H9 (cell line): ENCODE measurements around the gene MFSD6. TPM values are rescaled to one million over a fixed set of nuclear protein-coding genes. Genes with fewer than 3 reads are reported as not detected.

Source experiments
- DNase-seq: peaks from one replicate; pipeline ENCODE4 v3.0.0-alpha.2; 2017
- H2AFZ ChIP-seq: one replicate; pipeline ENCODE4 v1.6.1; 2013; ENCODE audit warnings: mild to moderate bottlenecking, low read length, control low read depth, moderate library complexity
- H2AK5ac ChIP-seq: 2 replicates; pipeline ENCODE4 v1.6.1; 2013; ENCODE audit warnings: low read length, control low read depth, mixed read lengths; ENCODE audit not compliant: insufficient read length
- H2BK120ac ChIP-seq: one replicate; pipeline ENCODE4 v1.6.1; 2013; ENCODE audit warnings: low read depth, mild to moderate bottlenecking, low read length, control low read depth, inconsistent platforms; ENCODE audit not compliant: poor library complexity, severe bottlenecking
- H2BK12ac ChIP-seq: 2 replicates; pipeline ENCODE4 v1.6.1; 2013; ENCODE audit warnings: low read length, control low read depth, mixed read lengths, low read depth; ENCODE audit not compliant: insufficient read length
- H2BK15ac ChIP-seq: 2 replicates; pipeline ENCODE4 v1.6.1; 2013; ENCODE audit warnings: low read depth, low read length, control low read depth
- H2BK20ac ChIP-seq: one replicate; pipeline ENCODE4 v1.6.1; 2013; ENCODE audit warnings: low read depth, mild to moderate bottlenecking, low read length, control low read depth, inconsistent platforms; ENCODE audit not compliant: poor library complexity, severe bottlenecking
- H2BK5ac ChIP-seq: 2 replicates; pipeline ENCODE4 v1.6.1; 2013; ENCODE audit warnings: low read length, control low read depth, mixed read lengths; ENCODE audit not compliant: insufficient read length
- H3K14ac ChIP-seq: 2 replicates; pipeline ENCODE4 v1.6.1; 2013; ENCODE audit warnings: low read length, control low read depth; ENCODE audit not compliant: insufficient read depth
- H3K18ac ChIP-seq: 2 replicates; pipeline ENCODE4 v1.6.1; 2013; ENCODE audit warnings: low read depth, mild to moderate bottlenecking, mixed read lengths, low read length, control low read depth; ENCODE audit not compliant: insufficient read length
- H3K23ac ChIP-seq: 2 replicates; pipeline ENCODE4 v1.6.1; 2013; ENCODE audit warnings: low read length, control low read depth, mixed read lengths, low read depth; ENCODE audit not compliant: insufficient read length
- H3K23me2 ChIP-seq: 2 replicates; pipeline ENCODE4 v1.6.1; 2013; ENCODE audit warnings: low read depth, mild to moderate bottlenecking, mixed read lengths, low read length, control low read depth; ENCODE audit not compliant: insufficient read length, poor library complexity, severe bottlenecking
- H3K27ac ChIP-seq: 2 replicates; pipeline ENCODE4 v1.5.1; 2013; ENCODE audit warnings: low read length, control low read depth, mixed read lengths, low read depth; ENCODE audit not compliant: insufficient read length
- H3K27me3 ChIP-seq: 2 replicates; pipeline ENCODE4 v1.6.1; 2013; ENCODE audit warnings: low read length, control low read depth, inconsistent platforms; ENCODE audit not compliant: insufficient read depth
- H3K4ac ChIP-seq: 2 replicates; pipeline ENCODE4 v1.6.1; 2013; ENCODE audit warnings: low read depth, mild to moderate bottlenecking, control low read depth, inconsistent platforms, low read length, moderate library complexity
- H3K4me1 ChIP-seq: 2 replicates; pipeline ENCODE4 v1.6.1; 2013; ENCODE audit warnings: low read length, control low read depth, inconsistent platforms; ENCODE audit not compliant: insufficient read depth
- H3K4me2 ChIP-seq: 2 replicates; pipeline ENCODE4 v1.6.1; 2013; ENCODE audit warnings: low read length, control low read depth, mixed read lengths; ENCODE audit not compliant: insufficient read length, insufficient read depth
- H3K56ac ChIP-seq: 2 replicates; pipeline ENCODE4 v1.6.1; 2013; ENCODE audit warnings: low read depth, mild to moderate bottlenecking, mixed read lengths, low read length, control low read depth; ENCODE audit not compliant: insufficient read length
- H3K79me1 ChIP-seq: 2 replicates; pipeline ENCODE4 v1.6.1; 2013; ENCODE audit warnings: low read depth, mild to moderate bottlenecking, moderate library complexity, low read length, control low read depth, inconsistent platforms; ENCODE audit not compliant: insufficient read depth, poor library complexity, severe bottlenecking
- H3K79me2 ChIP-seq: 2 replicates; pipeline ENCODE4 v1.6.1; 2013; ENCODE audit warnings: low read length, control low read depth, inconsistent platforms; ENCODE audit not compliant: insufficient read depth
- H3K9ac ChIP-seq: 2 replicates; pipeline ENCODE4 v1.6.1; 2013; ENCODE audit warnings: low read length, control low read depth, mixed read lengths; ENCODE audit not compliant: insufficient read length; ENCODE audit errors: extremely low read depth
- H3K9me3 ChIP-seq: one replicate; pipeline ENCODE4 v1.6.1; 2013; ENCODE audit warnings: low read depth, low read length, inconsistent platforms; ENCODE audit not compliant: control insufficient read depth
- H3T11ph ChIP-seq: one replicate; pipeline ENCODE4 v1.6.1; 2013; ENCODE audit warnings: mild to moderate bottlenecking, low read length, control low read depth, inconsistent platforms
- H4K20me1 ChIP-seq: one replicate; pipeline ENCODE4 v1.6.1; 2013; ENCODE audit not compliant: control insufficient read depth, insufficient read length, insufficient read depth
- H4K5ac ChIP-seq: 2 replicates; pipeline ENCODE4 v1.6.1; 2013; ENCODE audit warnings: low read depth, mild to moderate bottlenecking, mixed read lengths, low read length, control low read depth; ENCODE audit not compliant: insufficient read length
- H4K8ac ChIP-seq: replicated peaks from 2 replicates; pipeline ENCODE4 v1.6.1; 2013; ENCODE audit warnings: low read length, control low read depth, mixed read lengths, low read depth; ENCODE audit not compliant: insufficient read length
- H4K91ac ChIP-seq: 2 replicates; pipeline ENCODE4 v1.6.1; 2013; ENCODE audit warnings: low read depth, mild to moderate bottlenecking, moderate library complexity, mixed read lengths, low read length, control low read depth; ENCODE audit not compliant: insufficient read length
- H3K27ac Mint-ChIP-seq, 3 experiments: 2 replicates in 2 of 3; 3 replicates in 1 of 3; pipeline ENCODE4 v1.8.0; 2020 to 2021; ENCODE audit warnings: mixed read lengths in 3 of 3, mild to moderate bottlenecking in 1 of 3, moderate library complexity in 1 of 3
- H3K27me3 Mint-ChIP-seq: 2 replicates; pipeline ENCODE4 v1.8.0; 2021; ENCODE audit warnings: low read depth, mild to moderate bottlenecking, moderate library complexity, mixed read lengths
- H3K36me3 Mint-ChIP-seq, 3 experiments: 2 replicates in 2 of 3; 3 replicates in 1 of 3; pipeline ENCODE4 v1.8.0; 2020 to 2021; ENCODE audit warnings: low read depth in 3 of 3, mixed read lengths in 3 of 3; ENCODE audit not compliant: insufficient read depth in 1 of 3
- H3K4me1 Mint-ChIP-seq, 2 experiments: 2 replicates each; pipeline ENCODE4 v1.8.0; 2020; ENCODE audit warnings: mixed read lengths in 2 of 2
- H3K4me3 Mint-ChIP-seq, 2 experiments: 2 replicates in 1 of 2; 3 replicates in 1 of 2; pipeline ENCODE4 v1.8.0; 2020 to 2021; ENCODE audit warnings: mild to moderate bottlenecking in 2 of 2, mixed read lengths in 2 of 2, moderate library complexity in 1 of 2
- H3K9me3 Mint-ChIP-seq, 2 experiments: 2 replicates in 1 of 2; 3 replicates in 1 of 2; pipeline ENCODE4 v1.8.0; 2020; ENCODE audit warnings: mild to moderate bottlenecking in 2 of 2, mixed read lengths in 2 of 2, moderate library complexity in 1 of 2
- WGBS: extraction: QIAGEN DNeasy Blood & Tissue Kit; methylation state at CpG from one replicate; pipeline ENCODE4 v1.1.7; 2013; ENCODE audit warnings: missing lambda C conversion rate, low lambda C conversion rate, mixed read lengths; ENCODE audit not compliant: insufficient read length; ENCODE audit errors: extremely low coverage; 5-methylcytosine and 5-hydroxymethylcytosine counted together
- total RNA-seq: library from RNA; stranded (reverse); gene quantifications from 2 replicates; pipeline ENCODE4 v1.2.1, GENCODE V29; 2021
- TF ChIP-seq, protein P1 (sequence below): fragments of 200-600 bp; sonication (generic); conservative IDR thresholded peaks from 3 replicates; pipeline ENCODE4 v1.8.0; 2021; ENCODE audit warnings: antibody characterized with exemption, mild to moderate bottlenecking

MFSD6 gene
- total RNA-seq, 1 experiment from 2014 or later = 4.0 TPM

DNA sequence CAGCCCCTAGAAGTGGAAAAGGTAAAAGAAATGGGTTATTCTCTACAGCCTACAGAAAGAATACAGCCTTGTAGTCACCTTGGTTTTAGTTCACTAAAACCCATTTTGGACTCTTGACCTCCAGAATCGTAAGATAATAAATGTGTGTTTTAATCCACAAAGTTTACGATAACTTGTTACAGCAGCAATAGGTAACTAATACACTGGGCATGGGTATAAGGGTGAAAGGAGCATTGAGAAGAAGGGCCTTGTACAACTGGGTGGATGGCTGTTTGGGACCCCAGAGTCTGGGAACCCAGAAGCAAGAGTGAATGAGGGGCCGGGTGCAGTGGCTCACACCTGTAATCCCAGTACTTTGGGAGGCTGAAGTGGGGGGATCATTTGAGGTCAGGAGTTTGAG is 2.2 kb upstream of the MFSD6 start:
- Mint-ChIP-seq H3K4me1 (peaks cover 10 to 11% of the 10 kb centered on the region in 2 experiments), H3K9me3 (no peaks in the 10 kb centered on the region), H3K4me3 (no peak overlapping the region), H3K27me3 (peaks cover 20% of the 10 kb centered on the region), H3K27ac (no peak overlapping the region), H3K36me3 (no peaks in the 10 kb centered on the region)
- no peak overlapping the region for H3K18ac ChIP-seq
- no peak overlapping the region for H4K5ac ChIP-seq
- H2BK20ac ChIP-seq = no peak overlapping the region
- no peak overlapping the region for H3K9ac ChIP-seq
- H2AFZ ChIP-seq = no peak overlapping the region
- no peaks in the 10 kb centered on the region for H3K4me1 ChIP-seq
- TF ChIP-seq, protein P1, sequence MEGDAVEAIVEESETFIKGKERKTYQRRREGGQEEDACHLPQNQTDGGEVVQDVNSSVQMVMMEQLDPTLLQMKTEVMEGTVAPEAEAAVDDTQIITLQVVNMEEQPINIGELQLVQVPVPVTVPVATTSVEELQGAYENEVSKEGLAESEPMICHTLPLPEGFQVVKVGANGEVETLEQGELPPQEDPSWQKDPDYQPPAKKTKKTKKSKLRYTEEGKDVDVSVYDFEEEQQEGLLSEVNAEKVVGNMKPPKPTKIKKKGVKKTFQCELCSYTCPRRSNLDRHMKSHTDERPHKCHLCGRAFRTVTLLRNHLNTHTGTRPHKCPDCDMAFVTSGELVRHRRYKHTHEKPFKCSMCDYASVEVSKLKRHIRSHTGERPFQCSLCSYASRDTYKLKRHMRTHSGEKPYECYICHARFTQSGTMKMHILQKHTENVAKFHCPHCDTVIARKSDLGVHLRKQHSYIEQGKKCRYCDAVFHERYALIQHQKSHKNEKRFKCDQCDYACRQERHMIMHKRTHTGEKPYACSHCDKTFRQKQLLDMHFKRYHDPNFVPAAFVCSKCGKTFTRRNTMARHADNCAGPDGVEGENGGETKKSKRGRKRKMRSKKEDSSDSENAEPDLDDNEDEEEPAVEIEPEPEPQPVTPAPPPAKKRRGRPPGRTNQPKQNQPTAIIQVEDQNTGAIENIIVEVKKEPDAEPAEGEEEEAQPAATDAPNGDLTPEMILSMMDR = no peak
- H3K79me1 ChIP-seq = no peaks in the 10 kb centered on the region
- peaks cover 8% of the 10 kb centered on the region for H3K23me2 ChIP-seq
- no peak overlapping the region for H4K8ac ChIP-seq
- H3K9me3 ChIP-seq = no peaks in the 10 kb centered on the region
- H3K23ac ChIP-seq = no peak overlapping the region
- no peak for DNase-seq
- WGBS = no CpG with 5 or more reads among the region's 3 CpGs
- H2BK120ac ChIP-seq = no peak overlapping the region
- H2BK5ac ChIP-seq = no peak overlapping the region
- H4K91ac ChIP-seq = no peak overlapping the region
- H2BK12ac ChIP-seq = no peak overlapping the region
- no peak overlapping the region for H2BK15ac ChIP-seq
- no peak overlapping the region for H2AK5ac ChIP-seq
- no peak overlapping the region for H3K14ac ChIP-seq
- H4K20me1 ChIP-seq = no peaks in the 10 kb centered on the region
- no peaks in the 10 kb centered on the region; the same call in 1 of the 2 replicates for H3K27me3 ChIP-seq
- H3K79me2 ChIP-seq = no peaks in the 10 kb centered on the region
- no peak overlapping the region for H3T11ph ChIP-seq
- H3K56ac ChIP-seq = no peak overlapping the region
- no peak overlapping the region for H3K4ac ChIP-seq
- no peak overlapping the region for H3K4me2 ChIP-seq
- no peak overlapping the region for H3K27ac ChIP-seq
